Germinal center (tissue), 1 donor: Measurements from ENCODE around the gene PHAX.
"Not testable (repeated sequence)": the region's sequence is repeated elsewhere in the genome, so short reads cannot be mapped to it uniquely, and the experiment has no call there.

Source experiments
- DNase-seq: peaks from one replicate; pipeline ENCODE4 v3.0.0; 2012; ENCODE audit warnings: mixed read lengths, low spot score

Gene PHAX

DNA sequence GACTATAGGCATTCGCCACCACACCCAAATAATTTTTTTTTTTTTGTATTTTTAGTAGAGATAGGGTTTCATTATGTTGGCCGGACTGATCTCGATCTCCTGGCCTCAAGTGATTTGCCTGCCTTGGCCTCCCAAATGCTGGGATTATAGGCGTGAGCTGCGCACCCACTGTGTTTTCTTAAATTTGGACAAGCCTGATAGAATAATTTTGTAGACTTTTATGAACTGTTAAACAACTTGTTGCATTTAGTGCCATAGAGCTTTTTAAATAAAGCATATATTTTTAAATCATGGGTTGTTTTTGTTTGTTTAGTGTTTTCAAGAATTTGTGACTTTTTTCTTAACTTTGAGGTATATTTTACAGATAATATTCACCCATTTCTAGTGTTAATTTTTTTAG lies 4.8 kb downstream of the PHAX start:
- no peak for DNase-seq

DNA sequence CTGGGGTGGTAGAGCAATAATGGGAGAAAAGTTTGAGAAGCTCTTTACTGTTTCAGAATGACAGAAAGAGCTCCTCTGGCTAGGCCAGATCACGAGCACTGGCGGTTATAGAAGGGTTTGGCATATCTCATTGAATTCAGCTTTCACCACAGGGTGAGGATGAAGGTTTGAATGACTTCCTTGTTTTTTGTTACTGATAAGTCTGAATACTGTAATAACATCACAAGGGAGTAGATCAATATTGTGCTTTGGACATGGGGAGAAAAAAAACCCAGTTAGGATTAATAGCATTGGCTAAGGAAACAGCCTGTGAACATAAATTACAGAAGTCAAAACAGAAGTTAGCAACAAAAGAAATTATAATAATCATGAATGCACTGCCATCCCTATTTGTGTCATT lies 9.4 kb downstream of the PHAX start:
- DNase-seq = no peak

DNA sequence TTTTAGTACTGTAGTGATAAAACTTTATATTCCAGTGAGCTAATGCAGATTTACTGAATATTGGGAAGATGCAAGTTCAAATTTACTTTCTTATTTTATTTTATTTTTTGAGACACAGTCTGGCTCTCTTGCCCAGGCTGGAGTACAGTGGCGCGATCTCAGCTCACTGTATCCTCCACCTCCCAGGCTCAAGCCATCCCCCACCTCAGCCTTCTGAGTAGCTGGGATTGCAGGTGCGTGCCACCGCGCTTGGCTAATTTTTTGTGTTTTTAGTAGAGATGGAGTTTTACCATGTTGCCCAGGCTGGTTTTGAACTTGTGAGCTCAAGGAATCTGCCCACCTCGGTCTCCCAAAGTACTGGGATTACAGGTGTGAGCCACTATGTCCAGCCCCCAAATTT lies 9.9 kb downstream of the PHAX start:
- DNase-seq = no peak

DNA sequence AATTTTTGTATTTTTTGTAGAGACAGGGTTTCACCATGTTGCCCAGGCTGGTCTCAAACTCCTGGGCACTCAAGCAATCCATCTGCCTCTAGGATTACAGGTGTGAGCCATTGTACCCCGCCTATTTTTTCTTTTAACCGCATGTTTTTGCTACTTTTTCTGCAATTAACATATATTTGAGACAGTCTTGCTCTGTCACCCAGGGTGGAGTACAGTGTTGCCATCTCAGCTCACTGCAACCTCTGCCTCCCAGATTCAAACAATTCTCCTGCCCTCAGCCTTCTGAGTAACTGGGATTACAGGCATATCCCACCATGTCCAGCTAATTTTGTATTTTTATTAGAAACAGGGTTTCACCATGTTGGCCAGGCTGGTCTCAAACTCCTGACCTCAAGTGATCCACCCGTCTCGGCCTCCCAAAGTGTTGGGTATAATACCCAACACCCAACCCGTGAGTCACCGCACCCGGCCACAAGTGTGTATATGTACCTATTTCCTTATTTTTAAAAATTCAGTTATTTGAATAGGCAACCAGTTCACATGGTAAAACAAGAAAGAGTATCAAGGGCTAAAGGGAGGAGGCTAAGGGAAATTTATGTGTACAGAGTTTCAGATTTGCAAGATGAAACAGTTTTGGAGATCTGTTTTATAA lies 13.3 kb downstream of the PHAX start:
- peak; percentile 43 for DNase-seq

DNA sequence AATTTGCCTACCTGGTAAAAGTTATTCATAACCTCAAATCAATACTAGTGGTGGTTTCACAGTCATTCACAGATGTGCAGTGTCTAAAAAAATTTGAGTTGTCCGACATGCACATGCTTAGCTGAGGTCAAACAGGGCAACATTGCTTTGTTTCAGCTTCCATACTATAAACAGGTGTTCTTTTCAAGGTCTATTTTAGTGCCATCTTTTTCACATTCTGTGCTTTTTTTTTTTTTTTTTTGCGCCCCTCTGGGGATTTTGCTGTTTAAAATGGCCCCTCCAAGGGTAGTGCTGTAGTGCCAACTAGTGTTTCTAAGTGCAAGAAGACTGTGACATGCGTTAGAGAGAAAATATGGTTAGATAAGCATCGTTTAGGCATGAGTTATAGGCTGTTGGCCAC lies 14.5 kb downstream of the PHAX start:
- DNase-seq = peak; percentile 61

DNA sequence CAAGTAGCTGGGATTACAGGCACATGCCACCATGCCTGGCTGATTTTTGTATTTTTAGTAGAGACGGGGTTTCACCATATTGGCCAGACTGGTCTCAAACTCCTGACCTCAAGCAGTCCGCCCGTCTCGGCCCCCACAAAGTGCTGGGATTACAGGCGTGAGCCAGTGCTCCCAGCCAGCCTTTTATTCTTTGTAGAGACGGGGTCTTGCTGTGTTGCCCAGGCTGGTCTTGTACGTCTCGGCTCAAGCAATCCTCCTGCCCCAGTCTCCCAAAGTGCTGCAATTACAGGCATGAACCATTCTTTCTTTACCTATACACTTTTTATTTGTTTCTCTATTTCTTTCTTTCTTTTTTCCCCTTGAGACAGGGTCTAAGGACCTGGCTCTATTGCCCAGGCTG lies 16.9 kb downstream of the PHAX start:
- not testable (repeated sequence) for DNase-seq

DNA sequence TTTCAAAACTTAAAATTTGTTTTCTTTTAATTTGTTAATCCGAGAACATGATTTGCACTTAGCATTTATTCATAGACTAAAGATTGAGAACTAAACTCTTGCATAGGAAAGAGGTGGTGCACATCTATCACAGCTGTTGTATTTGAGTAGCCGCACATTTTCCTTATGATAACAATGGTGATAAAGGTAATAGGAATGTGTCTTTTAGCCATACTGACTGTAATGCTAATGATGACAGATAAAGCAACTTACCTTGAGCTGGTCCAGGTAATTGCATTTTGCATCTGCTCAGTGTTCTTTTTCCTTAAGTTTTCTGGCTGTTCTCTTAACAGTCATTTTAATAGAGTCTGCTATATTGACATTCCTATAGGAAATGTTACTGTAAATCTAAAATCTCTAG lies 19.0 kb downstream of the PHAX start:
- DNase-seq = no peak

DNA sequence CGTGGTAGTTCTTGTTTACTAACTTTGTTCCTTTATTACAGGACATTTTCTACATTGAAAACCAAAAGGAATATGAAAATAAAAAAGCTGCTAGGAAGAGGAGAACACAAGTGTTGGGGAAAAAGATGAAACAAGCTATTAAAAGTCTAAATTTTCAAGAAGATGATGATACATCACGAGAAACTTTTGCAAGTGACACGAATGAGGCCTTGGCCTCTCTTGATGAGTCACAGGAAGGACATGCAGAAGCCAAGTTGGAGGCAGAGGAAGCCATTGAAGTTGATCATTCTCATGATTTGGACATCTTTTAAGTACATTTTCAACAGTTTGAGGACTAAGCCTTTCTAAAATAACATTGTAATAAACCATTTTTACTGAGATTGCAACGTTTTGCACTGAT lies 23.8 kb downstream of the PHAX start:
- DNase-seq = no peak

DNA sequence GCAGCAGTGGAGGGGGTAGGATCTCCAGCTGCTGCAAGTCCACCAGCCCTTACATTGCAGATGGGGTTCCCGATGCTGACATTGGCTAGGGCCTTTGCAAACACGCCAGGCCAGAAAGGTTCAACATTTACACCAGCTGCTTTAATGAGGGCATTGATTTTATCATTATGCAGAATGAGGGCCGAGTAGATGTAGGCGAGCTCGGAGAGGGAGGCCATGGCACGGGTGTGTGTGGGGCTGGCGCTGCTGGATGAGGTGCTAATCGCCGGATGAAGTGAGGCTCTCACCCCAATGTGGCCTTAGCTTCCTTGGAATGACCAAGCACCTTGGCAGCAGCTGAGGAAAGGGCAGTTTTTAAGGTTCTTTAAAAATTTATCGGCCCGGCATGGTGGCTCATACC lies 27.4 kb downstream of the PHAX start:
- no peak for DNase-seq

DNA sequence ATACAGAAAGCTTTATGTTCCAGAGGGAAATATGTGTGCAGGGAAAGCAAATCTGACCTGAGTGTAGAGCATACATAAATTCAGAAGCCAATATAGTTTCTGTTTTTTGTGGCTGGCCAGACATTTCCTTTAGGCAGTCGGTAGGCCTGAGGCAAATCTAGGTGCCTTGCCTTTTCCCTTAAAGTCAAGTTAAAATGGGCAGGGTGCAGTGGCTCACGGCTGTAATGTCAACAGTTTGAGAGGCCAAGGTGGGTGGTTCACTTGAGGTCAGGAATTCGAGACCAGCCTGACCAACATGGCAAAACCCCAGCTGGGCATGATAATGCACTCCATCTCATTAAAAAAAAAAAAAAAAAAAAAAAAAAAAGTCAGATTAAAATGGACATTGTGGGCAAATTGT lies 31.2 kb downstream of the PHAX start:
- no peak for DNase-seq

DNA sequence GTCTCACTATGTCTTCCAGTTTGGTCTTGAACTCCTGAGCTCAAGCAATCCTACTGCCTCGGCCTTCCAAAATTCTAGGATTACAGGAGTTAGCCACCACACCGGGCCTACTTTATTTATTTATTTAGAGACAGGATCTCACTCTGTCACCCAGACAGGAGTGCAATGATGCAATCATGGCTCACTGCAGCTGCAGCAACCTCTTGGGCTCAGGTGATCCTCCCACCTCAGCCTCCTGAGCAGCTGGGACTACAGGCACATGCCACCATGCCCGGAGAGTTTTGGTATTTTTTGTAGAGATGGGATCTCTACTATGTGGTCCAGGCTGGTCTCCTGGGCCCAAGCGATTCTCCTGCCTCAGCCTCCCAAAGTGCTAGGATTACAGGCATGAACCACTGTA lies 32.8 kb downstream of the PHAX start:
- no peak for DNase-seq

DNA sequence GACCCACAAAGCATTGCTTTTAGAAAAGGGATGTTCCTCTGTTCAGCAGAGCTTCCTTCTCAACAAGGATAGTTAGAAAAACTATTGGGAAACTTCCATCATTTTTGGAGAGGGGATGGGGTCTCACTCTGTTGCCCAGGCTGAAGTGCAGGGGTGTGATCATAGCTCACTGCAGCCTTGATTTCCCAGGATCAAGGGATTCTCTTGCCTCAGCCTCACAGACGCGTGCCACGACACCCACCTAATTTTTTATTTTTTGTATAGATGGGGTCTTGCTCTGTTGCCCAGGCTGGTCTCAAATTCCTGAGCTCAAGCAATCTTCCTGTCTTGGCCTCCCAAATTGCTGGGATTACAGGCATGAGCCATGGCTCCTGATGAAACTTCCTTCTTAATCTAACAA lies 34.8 kb downstream of the PHAX start:
- no peak for DNase-seq

DNA sequence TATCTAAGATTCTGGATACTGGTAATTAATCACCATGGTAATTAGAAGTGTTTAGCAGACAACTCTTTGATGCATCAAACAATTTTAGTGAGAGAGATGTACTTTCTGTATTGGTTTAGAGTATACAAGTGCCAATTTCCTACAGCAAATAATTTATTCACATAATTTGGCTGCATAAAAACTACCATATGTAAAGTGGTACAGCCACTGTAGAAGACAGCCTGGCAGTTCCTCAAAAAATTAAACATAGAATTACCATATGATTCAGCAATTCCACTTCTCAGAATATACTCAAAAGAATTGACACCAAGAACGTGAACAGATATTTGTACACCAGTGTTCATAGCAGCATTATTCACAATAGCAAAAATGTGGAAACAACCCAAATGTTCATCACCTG lies 36.2 kb downstream of the PHAX start:
- DNase-seq = no peak

DNA sequence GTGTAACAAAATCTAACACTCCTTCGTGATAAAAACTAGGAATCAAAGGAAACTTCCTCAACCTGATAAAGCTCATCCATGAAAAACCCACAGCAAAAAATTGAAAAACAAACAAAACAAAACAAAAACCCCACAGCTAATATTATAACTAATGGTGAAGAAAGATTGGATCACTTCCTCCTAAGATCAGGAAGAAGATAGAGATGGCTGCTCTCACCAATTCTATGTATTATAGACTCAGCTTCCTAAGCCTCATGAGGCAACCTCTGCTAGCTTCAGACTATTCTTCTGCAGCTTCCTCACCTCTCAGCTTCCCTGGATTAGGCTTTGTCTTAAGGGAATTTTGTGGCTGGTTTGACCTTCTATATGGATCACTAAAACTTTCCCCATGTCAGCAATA lies 40.1 kb downstream of the PHAX start:
- no peak for DNase-seq

DNA sequence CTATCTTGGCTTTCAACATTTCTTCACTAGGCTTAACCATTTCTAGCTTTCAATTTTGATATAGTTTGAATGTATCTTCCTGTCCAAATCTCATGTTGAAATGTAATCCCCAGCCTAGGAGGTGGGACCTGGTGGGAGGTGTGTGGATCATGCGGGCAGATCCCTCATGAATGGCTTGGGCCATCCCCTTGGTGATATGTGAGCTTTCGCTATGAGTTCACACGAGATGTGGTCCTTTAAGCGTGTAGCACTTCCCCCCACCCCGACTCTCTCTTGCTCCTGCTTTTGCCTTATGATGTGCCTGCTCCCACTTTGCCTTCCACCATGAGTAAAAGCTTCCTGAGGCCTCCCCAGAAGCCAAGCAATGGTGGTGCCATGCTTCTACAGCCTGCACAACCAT lies 40.6 kb downstream of the PHAX start:
- no peak for DNase-seq

DNA sequence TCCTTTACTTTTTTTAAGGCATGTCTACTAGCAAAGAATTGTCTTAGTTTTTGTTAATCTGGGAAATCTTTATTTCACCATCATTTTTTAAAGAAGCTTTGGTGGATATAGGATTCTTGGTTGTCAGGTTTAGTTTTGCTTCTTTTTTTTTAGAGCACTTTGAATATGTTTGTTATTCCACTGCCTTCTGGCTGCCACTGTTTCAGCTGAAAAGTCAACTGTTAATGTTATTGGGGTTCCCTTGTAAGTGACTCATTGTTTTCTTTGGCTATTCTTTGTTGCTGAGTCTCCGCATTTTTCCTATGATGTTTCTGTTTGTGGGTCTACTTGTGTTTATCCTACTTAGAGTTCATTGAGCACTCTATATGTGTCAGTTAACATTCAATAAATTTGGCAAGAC lies 44.4 kb downstream of the PHAX start:
- no peak for DNase-seq

DNA sequence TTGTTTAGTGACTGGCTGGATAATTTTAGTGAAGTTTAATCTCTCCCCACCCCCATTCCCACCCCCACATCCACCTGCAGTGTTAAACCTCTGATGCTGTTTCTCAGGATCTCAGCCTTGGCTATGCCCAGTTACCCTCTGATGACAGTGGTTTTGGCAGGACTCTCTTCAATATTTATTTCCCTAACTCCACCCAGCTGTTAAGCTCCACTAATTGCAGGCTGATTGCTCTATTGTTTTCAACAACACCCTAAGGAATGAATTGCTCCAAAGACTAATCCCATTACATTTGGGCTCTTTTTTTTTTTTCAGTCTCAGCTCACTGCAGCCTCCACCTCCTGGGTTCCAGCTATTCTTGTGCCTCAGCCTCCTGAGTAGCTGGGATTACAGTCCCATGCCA lies 46.3 kb downstream of the PHAX start:
- DNase-seq = no peak

DNA sequence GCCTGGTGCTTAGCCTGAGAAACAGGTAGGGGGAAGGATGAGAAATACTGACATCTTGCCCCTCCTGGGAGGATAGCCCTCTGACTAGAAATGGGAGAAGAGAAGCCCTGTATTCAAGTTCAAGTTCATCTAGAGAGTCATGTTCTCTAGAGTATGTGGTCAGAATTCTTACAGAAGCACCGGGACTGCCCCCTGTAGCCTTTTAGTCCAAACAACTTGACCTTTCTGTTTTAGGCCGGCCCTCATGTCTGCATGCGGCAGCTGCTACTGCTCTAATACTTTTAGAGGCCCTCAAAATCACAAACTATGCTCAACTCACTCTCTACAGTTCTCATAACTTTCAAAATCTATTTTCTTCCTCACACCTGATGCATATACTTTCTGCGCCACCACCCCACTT lies 47.7 kb downstream of the PHAX start:
- no peak for DNase-seq

DNA sequence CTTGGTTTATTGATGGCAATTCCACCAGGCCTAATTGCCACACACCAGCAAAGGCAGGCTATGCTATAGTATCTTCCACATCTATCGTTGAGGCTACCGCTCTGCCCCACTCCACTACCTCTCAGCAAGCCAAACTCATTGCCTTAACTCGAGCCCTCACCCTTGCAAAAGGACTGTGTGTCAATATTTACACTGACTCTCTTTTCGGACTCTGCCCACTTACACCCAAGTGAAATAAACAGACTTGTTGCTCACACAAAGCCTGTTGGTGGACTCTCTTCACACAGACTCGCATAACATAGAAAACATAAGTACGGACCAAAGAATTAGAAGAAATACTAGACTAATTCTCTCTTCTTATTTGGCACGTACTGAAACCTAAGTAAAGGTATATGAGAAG lies 48.3 kb downstream of the PHAX start:
- not testable (repeated sequence) for DNase-seq

DNA sequence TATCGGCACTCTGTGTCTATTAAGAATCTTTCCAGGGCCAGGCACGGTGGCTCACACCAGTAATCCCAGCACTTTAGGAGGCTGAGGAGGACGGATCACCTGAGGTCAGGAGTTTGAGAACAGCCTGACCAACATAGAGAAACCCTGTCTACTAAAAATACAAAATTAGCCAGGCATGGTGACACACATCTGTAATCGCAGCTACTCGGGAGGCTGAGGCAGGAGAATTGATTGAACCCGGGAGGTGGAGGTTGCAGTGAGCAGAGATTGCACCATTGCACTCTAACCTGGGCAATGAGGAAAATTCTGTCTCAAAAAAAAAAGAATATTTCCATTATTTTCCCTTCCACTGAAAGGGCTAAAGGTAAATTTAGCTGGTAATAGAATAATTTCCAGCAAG lies 49.0 kb downstream of the PHAX start:
- DNase-seq = not testable (repeated sequence)

DNA sequence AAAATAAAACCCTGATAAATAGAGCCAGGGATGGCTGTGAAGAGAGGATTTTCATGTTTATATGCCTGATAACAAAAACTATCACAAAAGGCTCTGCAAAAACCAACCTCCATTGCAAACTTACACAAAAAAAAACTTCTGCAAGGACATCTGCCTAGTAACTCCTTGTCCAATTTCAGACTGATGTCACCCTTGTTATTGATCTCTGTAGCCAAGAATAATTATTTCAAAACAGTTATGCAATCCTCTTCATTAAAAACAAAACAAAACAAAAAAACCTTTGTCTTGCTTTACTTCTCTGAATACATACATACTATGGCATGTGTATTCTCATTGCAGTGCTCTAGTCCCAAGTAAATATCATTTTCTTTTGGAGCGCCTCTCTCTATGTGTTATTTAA lies 49.7 kb downstream of the PHAX start:
- no peak for DNase-seq

DNA sequence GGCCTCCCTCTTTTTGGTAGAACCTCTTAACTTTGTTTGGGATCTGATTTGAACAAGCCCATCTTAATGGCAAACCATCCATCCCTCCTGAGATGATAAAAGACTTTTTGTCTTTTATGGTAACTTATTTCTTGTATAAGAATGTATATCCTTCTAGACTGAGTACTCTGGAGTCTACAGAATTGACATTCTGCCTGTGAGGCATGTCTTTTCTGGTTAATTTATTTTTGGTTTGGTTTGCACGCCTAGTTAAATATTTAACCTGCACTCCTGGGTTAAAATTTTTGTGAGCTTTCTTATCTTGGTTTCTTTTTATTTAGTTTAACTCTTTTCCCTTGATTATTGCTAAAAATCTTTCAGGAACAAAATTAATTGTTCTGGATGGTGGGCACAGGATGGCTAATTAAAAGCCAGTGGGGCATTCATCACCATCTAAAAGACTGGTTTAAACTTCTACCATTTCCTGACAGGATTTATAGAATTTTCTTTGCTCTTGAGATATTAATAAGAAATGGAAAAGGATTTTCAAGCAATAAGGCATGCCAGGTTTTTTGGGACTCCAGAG lies 50.3 kb downstream of the PHAX start:
- no peak for DNase-seq

DNA sequence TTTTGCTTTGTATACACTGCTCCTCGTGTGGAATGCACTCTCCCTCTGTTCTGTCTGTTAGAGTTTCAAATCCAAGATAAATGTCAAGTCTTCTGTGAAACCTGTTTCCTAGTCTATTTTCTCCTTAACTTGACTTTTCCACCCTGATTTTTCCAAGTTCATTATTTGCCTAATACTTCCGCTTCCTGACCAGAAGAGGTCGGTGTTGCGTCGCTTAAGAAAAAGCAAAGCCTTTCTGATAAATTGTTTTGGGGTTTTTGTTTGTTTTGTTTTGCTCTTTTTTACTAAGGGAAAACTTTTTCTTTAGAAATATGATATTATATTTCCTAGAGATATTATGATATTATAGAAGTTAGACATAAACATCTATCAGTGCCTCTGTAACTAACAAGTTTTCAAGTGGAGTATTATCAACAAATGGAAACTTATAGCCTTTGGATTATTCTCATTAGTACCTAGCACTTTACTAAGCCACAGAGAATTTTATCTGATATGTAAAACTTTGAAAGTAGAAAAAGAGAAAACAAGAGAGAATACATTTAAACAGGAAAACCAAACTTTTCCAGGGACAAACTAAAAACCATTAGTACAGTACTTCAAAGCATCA lies 55.8 kb downstream of the PHAX start:
- DNase-seq = peak; percentile 53

DNA sequence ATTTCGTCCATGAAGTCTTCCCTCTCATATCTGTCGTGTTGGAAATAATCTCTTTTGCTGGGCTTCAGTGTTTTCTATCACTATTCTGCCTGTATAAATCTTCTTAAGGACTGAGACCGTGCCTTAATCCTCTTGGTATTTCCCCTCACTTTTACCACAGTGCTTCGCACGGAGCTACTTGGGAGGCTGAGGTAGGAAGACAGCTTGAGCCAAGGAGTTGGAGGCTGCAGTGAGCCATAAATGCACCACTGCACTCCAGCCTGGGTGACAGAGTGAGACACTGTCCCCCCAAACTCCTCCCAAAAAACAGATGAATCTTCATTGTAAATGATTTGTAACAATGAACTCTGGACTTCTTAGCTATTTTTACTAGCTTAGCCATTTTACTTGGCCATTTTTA lies 57.8 kb downstream of the PHAX start:
- no peak for DNase-seq
